Measurements from ENCODE around the gene MLKL.
A peak's percentile ranks its signal among the peaks of the same experiment; 100 is the strongest.
"Not testable (repeated sequence)": the region's sequence is repeated elsewhere in the genome, so short reads cannot be mapped to it uniquely, and the experiment has no call there.

MLKL gene

GRCh38 chr16:74734361-74735161, 33.9 kb upstream of the MLKL start:
- H3K27ac ChIP-seq = no peak overlapping the region
- DNase-seq (ENCODE audit: low read depth, low spot score) = no peak

- no peak overlapping the region for H3K27ac ChIP-seq
- no peak for DNase-seq (ENCODE audit: low read depth, low spot score)
Measured at GRCh38 chr16:74732707-74733350, 32.2 kb upstream of the MLKL start.

- no peak overlapping the region for H3K27ac ChIP-seq
- DNase-seq (ENCODE audit: low read depth, low spot score) = no peak
Measured at GRCh38 chr16:74731853-74732477, 31.3 kb upstream of the MLKL start.

GRCh38 chr16:74729783-74730683, 29.4 kb upstream of the MLKL start:
- peak overlapping the region; percentile 55 for H3K27ac ChIP-seq
- peak; percentile 64 for DNase-seq (ENCODE audit: low read depth, low spot score)

- no peak overlapping the region for H3K27ac ChIP-seq
- no peak for DNase-seq (ENCODE audit: low read depth, low spot score)
Measured at GRCh38 chr16:74727903-74728302, 27.2 kb upstream of the MLKL start.

GRCh38 chr16:74726716-74727115, 26.1 kb upstream of the MLKL start:
- DNase-seq (ENCODE audit: low read depth, low spot score) = no peak
- no peak overlapping the region for H3K27ac ChIP-seq

- H3K27ac ChIP-seq = no peak overlapping the region
- DNase-seq (ENCODE audit: low read depth, low spot score) = no peak
Measured at GRCh38 chr16:74725651-74726455, 25.2 kb upstream of the MLKL start.

GRCh38 chr16:74724820-74725549, 24.3 kb upstream of the MLKL start:
- no peak overlapping the region for H3K27ac ChIP-seq
- no peak for DNase-seq (ENCODE audit: low read depth, low spot score)

GRCh38 chr16:74723256-74723655, 22.6 kb upstream of the MLKL start:
- no peak overlapping the region for H3K27ac ChIP-seq
- no peak for DNase-seq (ENCODE audit: low read depth, low spot score)

- not testable (repeated sequence) for H3K27ac ChIP-seq; DNase-seq (ENCODE audit: low read depth, low spot score)
Measured at GRCh38 chr16:74722156-74722555, 21.5 kb upstream of the MLKL start.

GRCh38 chr16:74721716-74722115, 21.1 kb upstream of the MLKL start:
- DNase-seq (ENCODE audit: low read depth, low spot score) = no peak
- no peak overlapping the region for H3K27ac ChIP-seq

GRCh38 chr16:74720579-74720978, 19.9 kb upstream of the MLKL start:
- DNase-seq (ENCODE audit: low read depth, low spot score) = no peak
- H3K27ac ChIP-seq = no peak overlapping the region

- H3K27ac ChIP-seq = no peak overlapping the region
- no peak for DNase-seq (ENCODE audit: low read depth, low spot score)
Measured at GRCh38 chr16:74718741-74719610, 18.3 kb upstream of the MLKL start.

- no peak overlapping the region for H3K27ac ChIP-seq
Measured at GRCh38 chr16:74718140-74718539, 17.5 kb upstream of the MLKL start.

GRCh38 chr16:74717367-74717766, 16.7 kb upstream of the MLKL start:
- no peak for DNase-seq (ENCODE audit: low read depth, low spot score)
- no peak overlapping the region for H3K27ac ChIP-seq

More at GRCh38 chr16:74718140-74718539, 17.5 kb upstream of the MLKL start:
- no peak for DNase-seq (ENCODE audit: low read depth, low spot score)

- no peak for DNase-seq (ENCODE audit: low read depth, low spot score)
- no peak overlapping the region for H3K27ac ChIP-seq
Measured at GRCh38 chr16:74716355-74716754, 15.7 kb upstream of the MLKL start.

- no peak overlapping the region for H3K27ac ChIP-seq
- no peak for DNase-seq (ENCODE audit: low read depth, low spot score)
Measured at GRCh38 chr16:74713876-74714275, 13.2 kb upstream of the MLKL start.

GRCh38 chr16:74713325-74713724, 12.7 kb upstream of the MLKL start:
- H3K27ac ChIP-seq = no peak overlapping the region
- no peak for DNase-seq (ENCODE audit: low read depth, low spot score)
